Activated CD8-positive, alpha-beta memory T cell treated with anti-CD3 and anti-CD28 coated beads for 4 hours (primary cell): ENCODE measurements around the gene AHNAK2.

Experiments used
- DNase-seq, 2 donors: peaks; one replicate each; pipeline ENCODE4 v3.0.0-alpha.2; 2020; ENCODE audit warnings: low read depth in 2 of 2

The AHNAK2 gene

DNA sequence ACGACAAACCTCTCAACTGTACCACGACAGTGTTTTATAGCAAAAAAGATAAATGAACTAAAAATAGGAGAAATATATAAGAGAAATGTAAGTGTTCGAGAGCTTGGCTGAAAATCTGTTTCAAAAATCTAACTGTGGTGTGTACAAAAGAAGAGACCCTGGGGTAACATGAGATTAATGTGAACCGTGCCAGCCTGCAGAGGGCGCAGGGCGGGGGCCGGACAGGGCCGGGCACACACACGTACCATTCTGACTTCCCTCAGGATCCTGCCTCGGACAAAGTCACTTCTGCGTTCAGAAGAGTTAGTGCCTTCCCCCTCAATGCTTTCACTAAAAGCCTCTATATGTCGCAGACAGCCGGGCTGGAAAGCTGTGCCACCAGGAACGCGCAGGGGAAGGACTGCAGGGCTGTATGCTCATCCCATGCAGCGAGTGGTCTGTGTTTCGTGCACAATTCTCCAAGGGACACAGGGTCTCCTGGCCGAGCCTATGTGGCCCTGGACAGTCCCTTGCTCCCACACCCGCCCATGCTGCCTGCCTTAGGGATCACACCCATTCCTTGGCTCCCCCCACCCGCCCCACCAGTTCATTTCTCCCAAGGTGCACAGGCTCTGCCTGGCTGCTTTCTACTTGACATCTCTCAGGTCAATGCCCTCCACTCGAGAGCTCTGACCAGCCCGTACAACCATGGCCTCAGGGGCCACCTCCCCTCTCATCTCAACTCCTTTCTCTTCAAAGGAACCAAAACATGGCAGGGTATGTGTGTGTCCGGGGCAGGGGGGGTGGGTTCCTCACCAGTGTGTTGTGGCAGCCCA, 34.2 kb upstream of the AHNAK2 start:
- DNase-seq, result no peak

DNA sequence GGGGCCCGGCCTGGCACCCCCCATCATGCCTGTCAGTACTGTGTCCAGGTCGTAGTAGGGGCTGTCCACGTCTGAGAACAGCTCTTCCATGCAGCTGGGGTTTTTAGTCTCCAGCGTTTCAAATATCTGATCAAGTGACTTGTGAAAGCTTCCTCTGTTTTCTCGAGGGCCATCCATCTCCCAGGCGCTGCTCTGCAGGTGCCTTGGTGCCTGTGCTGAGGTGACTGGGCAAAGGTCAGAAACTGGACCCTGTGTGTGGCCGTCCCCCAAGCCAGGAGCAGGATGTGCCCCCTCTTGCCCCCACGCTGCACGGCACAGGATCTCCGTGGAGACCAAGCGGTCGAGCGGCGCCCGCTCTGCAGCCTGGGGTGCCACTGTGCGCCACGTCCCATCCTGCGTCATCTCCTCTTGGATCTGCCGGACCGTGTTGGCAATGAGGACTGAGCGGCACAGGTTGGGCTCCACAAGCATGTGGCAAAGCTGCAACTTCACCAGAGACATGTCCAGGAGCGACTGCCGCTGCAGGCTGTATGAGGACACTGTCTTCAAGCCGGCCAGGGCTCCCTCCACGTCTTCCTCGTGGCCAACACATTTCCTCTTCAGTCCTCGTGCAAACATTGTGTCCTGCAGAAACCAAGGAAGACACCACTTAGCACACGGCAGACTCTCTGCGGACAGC, 33.3 kb upstream of the AHNAK2 start:
- DNase-seq, result no peak

- DNase-seq, result no peak
Observed at GRCh38 chr14:105010891-105011291, 32.7 kb upstream of the AHNAK2 start.

- DNase-seq, result no peak
Observed at GRCh38 chr14:105010106-105010505, 31.9 kb upstream of the AHNAK2 start.

GRCh38 chr14:105007593-105008264, 29.6 kb upstream of the AHNAK2 start:
- DNase-seq, result no peak

DNA sequence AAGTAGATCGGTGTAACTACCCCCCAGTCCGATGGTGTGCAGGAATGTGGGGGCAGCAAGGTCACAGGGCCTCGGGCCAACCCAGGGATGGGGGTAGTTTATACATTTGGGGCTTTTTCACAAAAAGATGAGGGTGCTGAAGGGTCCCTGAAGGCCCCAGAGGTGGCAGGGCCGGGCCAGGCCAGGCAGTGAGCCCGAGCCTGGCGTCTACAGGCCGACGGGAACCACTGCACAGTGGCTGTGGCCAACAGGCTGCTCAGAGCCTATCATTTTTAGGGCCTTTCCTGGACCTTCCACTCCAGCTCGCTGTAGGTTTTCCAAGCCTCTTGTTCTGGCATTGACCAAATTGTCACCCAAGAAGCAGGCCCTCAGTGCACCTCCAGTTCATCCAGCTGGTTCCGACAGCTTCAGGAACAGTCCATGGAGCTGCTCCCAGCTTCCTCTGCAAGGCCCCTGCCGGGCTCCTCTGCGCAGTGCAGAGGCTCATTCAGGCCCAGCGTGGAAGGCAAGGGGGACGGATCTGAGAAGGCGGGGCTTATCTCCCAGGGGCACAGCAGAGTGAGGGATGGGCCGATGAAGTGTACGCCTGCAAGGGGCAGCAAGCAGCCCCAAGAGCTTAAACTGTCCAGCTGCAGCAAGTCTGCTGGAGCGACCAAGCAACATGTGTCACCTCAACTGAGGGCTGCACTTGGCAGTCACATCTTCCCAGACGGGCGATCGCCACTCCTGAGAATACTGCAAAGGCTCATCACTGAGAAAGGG, 28.8 kb upstream of the AHNAK2 start:
- DNase-seq, result no peak

GRCh38 chr14:105005929-105006830, 28.0 kb upstream of the AHNAK2 start:
- no peak for DNase-seq

DNA sequence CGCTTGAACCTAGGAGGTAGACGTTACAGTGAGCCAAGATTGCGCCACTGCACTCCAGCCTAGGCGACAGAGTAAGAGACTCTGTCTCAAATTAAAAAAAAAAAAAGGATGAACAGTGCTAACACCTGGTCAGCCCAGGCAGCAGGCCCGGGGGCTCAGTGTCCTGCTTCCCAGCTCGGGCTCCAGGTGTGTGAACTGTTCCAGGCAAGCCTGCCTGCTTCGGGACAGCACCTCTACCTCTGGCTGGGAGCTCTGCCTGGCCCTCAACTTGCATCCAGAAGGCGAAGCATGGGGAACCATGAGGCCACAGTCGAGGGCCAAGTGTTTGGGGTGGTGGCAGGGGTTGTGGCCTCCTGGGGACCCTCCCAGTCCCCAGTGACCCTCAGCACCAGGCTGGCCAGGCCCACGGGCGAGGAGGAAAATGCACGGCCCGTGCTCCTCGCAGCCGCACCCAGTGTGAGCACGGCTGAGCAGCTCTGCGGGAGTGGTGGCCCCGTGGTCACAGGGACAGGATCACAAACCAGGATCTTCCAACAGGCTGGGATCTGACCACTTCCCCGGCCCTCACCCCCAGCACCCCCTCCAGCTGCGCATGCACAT, 27.3 kb upstream of the AHNAK2 start:
- no peak for DNase-seq

DNA sequence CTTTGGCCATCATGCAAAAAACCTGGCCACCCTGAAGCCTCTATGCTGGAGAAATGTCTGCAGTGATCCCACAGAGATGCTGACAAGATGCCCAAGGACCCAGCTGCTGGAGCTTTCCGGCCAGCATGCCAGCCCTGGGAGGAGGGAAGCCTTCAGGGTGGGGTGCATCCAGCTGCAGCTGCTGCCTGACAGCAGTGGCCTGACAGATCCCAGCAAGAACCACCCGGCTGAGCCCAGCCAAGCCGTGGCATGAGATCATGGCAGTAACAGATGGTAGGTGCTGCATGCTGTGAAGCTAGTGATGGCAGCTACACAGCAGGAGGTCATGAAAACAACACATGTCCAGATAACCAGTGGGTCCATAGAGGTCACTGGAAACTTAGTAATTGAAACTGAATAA, 21.2 kb upstream of the AHNAK2 start:
- DNase-seq, result no peak

DNA sequence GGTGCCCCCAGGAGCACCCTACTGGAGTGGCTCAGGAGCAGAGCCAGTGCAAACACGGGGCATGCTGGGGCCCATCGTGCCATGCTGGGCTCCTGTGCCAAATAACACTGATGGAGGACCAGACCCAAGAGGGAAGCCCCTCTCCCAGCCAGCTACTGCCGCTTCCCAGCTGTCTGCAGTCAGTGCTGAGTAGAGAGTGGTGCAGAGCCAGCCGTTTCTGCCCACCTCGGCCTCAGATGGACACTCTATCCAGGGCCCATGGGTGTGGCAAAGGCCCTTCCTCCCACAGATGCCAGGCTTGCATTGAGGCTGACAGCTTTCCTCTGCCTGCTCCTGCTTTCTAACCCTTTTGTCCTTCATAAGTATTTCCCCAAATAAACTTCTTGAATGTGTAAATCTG, 20.6 kb upstream of the AHNAK2 start:
- DNase-seq, result no peak

- DNase-seq, result no peak
Observed at GRCh38 chr14:104996483-104996882, 18.3 kb upstream of the AHNAK2 start.

- no peak for DNase-seq
Observed at GRCh38 chr14:104996032-104996431, 17.9 kb upstream of the AHNAK2 start.

- no peak for DNase-seq
Observed at GRCh38 chr14:104994978-104995377, 16.8 kb upstream of the AHNAK2 start.

DNA sequence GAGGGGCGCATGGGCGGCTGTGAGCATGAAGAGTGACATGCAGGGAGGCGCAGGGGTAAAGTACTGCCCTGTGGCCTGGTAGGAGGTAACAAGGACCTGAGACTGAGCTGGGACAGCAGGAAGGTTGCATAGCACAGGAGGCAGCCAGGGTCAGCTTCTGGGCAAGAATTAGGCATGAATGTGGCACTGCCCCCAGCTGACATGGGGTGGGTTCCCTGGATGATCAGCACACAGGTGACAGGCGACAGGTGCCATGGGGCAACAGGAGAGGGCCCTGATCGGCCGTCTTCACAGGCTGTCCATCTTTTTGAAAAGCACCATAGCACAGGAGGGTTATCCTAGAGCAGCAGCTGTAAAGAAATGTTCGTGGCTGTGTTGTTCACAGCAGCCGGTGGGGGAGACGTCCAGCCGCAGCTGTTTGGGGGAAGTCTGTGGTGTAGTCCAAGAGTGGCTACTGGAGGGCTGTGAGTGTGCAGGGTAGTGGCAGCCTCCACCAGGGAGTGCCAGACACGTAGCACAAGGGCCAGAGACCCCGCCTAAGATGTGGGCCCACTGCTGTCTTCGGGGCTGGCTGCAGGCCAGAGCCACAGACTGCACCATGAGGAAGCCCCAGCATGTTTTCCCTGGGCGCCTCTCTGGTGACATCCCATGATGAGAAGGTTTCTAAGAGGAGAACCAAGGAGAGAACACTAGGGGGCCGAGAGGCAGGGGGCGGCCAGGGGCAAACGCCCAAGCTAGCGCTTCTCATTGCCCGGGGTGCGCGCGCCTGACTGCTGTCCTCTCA, 15.8 kb upstream of the AHNAK2 start:
- no peak for DNase-seq

- no peak for DNase-seq
Observed at GRCh38 chr14:104993306-104993705, 15.1 kb upstream of the AHNAK2 start.

GRCh38 chr14:104992501-104992900, 14.3 kb upstream of the AHNAK2 start:
- DNase-seq, result no peak

- no peak for DNase-seq
Observed at GRCh38 chr14:104991896-104992230, 13.7 kb upstream of the AHNAK2 start.

GRCh38 chr14:104989951-104990303, 11.8 kb upstream of the AHNAK2 start:
- no peak for DNase-seq

GRCh38 chr14:104989236-104989950, 11.2 kb upstream of the AHNAK2 start:
- no peak for DNase-seq
